ENCODE data around the gene TMPRSS15. TPM values are rescaled to one million over a fixed set of nuclear protein-coding genes. Genes with fewer than 3 reads are reported as not detected.

The TMPRSS15 gene
- total RNA-seq, 2 experiments from 2014 or later: not detected

- ChIA-PET CTCF (no interaction called here), POLR2A (no interaction called here)
- no peak for TF ChIP-seq CTCF (IDR thresholded peaks at IDR 0.05)
- H3K4me3 ChIP-seq (ENCODE audit: low read length): no peak overlapping the region
- no peak overlapping the region for H3K27ac ChIP-seq (ENCODE audit: low read depth in 1 of 2, low read length in 2 of 2)
- H3K27me3 ChIP-seq (ENCODE audit: control insufficient read depth in 1 of 2, insufficient read depth in 2 of 2, low read length in 2 of 2): no peaks in the 10 kb centered on the region
- Mint-ChIP-seq H3K36me3 (ENCODE audit: low read depth) (no peaks in the 10 kb centered on the region), H3K27ac (no peak overlapping the region), H3K4me3 (no peak overlapping the region), H3K4me1 (ENCODE audit: low read depth) (no peaks in the 10 kb centered on the region), H3K27me3 (no peaks in the 10 kb centered on the region), H3K9me3 (peaks cover 2% of the 10 kb centered on the region)
- H3K9me3 ChIP-seq (ENCODE audit: control insufficient read depth in 1 of 2, insufficient read depth in 1 of 2, low read length in 2 of 2): no peaks in the 10 kb centered on the region
- DNase-seq (no peak), ATAC-seq (ENCODE audit: poor library complexity) (no peak)
- no peaks in the 10 kb centered on the region for H3K36me3 ChIP-seq (ENCODE audit: insufficient read depth, low read length)
- no peaks in the 10 kb centered on the region for H3K4me1 ChIP-seq (ENCODE audit: insufficient read depth, low read length)
- intact Hi-C loops (cut with DNase I, micrococcal nuclease): no loop called here
Measured at GRCh38 chr21:18424276-18424675, 20.7 kb upstream of the TMPRSS15 start.

- Histone ChIP-seq H3K9me3 (ENCODE audit: control insufficient read depth in 1 of 2, insufficient read depth in 1 of 2, low read length in 2 of 2) (peaks cover 0 to 5% of the 10 kb centered on the region in 2 experiments), H3K36me3 (ENCODE audit: insufficient read depth, low read length) (no peaks in the 10 kb centered on the region), H3K4me1 (ENCODE audit: insufficient read depth, low read length) (no peaks in the 10 kb centered on the region), H3K4me3 (ENCODE audit: low read length) (no peak overlapping the region), H3K27ac (ENCODE audit: low read depth in 1 of 2, low read length in 2 of 2) (no peak overlapping the region), H3K27me3 (ENCODE audit: control insufficient read depth in 1 of 2, insufficient read depth in 2 of 2, low read length in 2 of 2) (no peaks in the 10 kb centered on the region)
- ChIA-PET CTCF (no interaction called here), POLR2A (no interaction called here)
- no peak for TF ChIP-seq CTCF (IDR thresholded peaks at IDR 0.05)
- no peaks in the 10 kb centered on the region for H3K4me1 Mint-ChIP-seq (ENCODE audit: low read depth)
- intact Hi-C loops (cut with DNase I, micrococcal nuclease): no loop called here
- H3K9me3 Mint-ChIP-seq: peaks cover 4% of the 10 kb centered on the region
- no peaks in the 10 kb centered on the region for H3K36me3 Mint-ChIP-seq (ENCODE audit: low read depth)
- DNase-seq (no peak), ATAC-seq (ENCODE audit: poor library complexity) (no peak)
- no peak overlapping the region for H3K27ac Mint-ChIP-seq
- H3K4me3 Mint-ChIP-seq: no peak overlapping the region
- no peaks in the 10 kb centered on the region for H3K27me3 Mint-ChIP-seq
Measured at GRCh38 chr21:18417141-18417790, 13.7 kb upstream of the TMPRSS15 start.

- Mint-ChIP-seq H3K4me1 (ENCODE audit: low read depth) (no peaks in the 10 kb centered on the region), H3K4me3 (no peak overlapping the region), H3K27ac (no peak overlapping the region), H3K36me3 (ENCODE audit: low read depth) (no peaks in the 10 kb centered on the region), H3K9me3 (peaks cover 4% of the 10 kb centered on the region), H3K27me3 (no peaks in the 10 kb centered on the region)
- CTCF ChIA-PET: no interaction called here
- TF ChIP-seq CTCF (IDR thresholded peaks at IDR 0.05): no peak
- H3K27ac ChIP-seq (ENCODE audit: low read depth in 1 of 2, low read length in 2 of 2): no peak overlapping the region
- POLR2A ChIA-PET: interaction anchor here (0.6 kb wide), 1 partner anchor 50 kb away, joined by 3 read pairs; no protein-coding TSS in a partner anchor
- no peaks in the 10 kb centered on the region for H3K4me1 ChIP-seq (ENCODE audit: insufficient read depth, low read length)
- ATAC-seq (ENCODE audit: poor library complexity) (no peak), DNase-seq (no peak)
- no peaks in the 10 kb centered on the region for H3K36me3 ChIP-seq (ENCODE audit: insufficient read depth, low read length)
- intact Hi-C loops (cut with DNase I, micrococcal nuclease): no loop called here
- H3K9me3 ChIP-seq (ENCODE audit: control insufficient read depth in 1 of 2, insufficient read depth in 1 of 2, low read length in 2 of 2): peaks cover 0 to 5% of the 10 kb centered on the region in 2 experiments
- no peaks in the 10 kb centered on the region for H3K27me3 ChIP-seq (ENCODE audit: control insufficient read depth in 1 of 2, insufficient read depth in 2 of 2, low read length in 2 of 2)
- H3K4me3 ChIP-seq (ENCODE audit: low read length): no peak overlapping the region
Measured at GRCh38 chr21:18411565-18411964, 8.0 kb upstream of the TMPRSS15 start.

Data from CD4-positive, alpha-beta T cell (primary cell).